Activated T-helper 1 cell treated with Interleukin-2 at 50 U/mL for 16 hours (primary cell): ENCODE measurements around the gene FNTB.
"Not testable (repeated sequence)": the region's sequence is repeated elsewhere in the genome, so short reads cannot be mapped to it uniquely, and the experiment has no call there.

ENCODE experiments used
- DNase-seq: peaks from one replicate; pipeline ENCODE4 v3.0.0-alpha.2; 2020; ENCODE audit warnings: low read depth

The FNTB gene

GRCh38 chr14:65054471-65055085 lies 67.9 kb downstream of the FNTB start:
- no peak for DNase-seq

DNA sequence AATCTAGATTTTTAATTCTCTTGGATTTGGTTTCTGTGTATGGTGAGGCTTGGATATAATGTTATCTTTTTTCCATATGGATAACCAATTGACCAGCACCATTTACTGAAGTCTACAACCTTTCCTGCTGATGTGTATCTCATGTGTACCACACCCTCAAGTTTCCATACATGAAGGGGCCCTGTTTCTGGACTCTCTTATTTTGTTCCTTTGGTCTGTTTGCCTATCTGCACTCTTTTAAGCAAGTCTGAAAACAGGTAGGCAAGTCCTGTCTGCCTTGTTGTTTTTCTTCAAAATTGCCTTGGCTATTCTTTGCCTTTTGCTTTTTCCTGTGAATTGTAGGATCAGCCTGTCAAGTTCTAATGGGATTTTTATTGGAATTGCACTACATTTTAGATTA lies 71.0 kb downstream of the FNTB start:
- DNase-seq, result no peak

- DNase-seq, result no peak
Observed at GRCh38 chr14:65062096-65063075, 75.7 kb downstream of the FNTB start.

DNA sequence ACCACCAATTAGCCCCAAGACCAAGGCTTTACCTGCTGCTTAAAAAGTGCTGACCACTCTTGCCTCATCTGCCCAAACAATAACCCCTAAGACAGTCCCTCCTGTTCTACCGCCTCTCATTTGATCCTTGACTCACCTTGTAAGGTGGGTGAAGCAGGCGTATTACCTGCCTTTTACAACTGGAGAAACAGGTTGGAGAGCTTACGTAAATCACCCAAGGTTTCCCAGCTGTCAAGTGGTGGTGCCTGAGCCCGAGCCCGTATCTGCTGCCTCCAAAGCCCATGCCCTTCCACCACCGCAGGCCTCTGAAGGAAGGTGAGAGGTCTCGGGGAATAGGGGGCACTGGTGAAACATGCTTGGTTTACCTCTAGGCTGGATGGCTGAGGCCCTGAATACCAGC lies 79.0 kb downstream of the FNTB start:
- DNase-seq, result no peak

DNA sequence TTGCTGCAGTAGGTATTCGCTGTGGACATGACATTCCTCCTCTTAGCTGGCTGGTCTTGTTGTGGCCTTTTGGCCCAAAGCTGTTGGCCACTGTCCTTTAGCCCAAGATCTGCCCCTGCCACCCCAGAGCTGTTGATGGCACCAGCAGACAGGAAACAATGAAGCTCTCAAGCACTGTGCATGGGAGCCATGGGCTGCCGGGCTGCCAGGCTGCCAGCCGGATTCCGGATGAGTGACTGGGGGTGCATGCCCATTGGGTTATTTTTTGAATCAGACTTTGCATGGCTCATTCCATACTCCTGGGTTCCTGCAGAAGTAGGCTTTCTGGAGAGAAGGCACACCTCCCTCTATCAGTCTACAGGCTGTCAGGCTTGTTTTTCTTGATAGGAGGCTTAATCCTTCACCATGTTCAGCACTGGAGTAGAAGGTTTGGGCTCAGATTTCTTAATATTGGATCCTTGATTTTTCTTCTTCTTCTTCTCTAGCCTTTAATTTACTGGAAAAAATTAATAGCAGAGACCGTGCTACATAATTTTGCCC lies 83.2 kb downstream of the FNTB start:
- no peak for DNase-seq

- DNase-seq, result no peak
Observed at GRCh38 chr14:65070471-65070976, 83.8 kb downstream of the FNTB start.

- no peak for DNase-seq
Observed at GRCh38 chr14:65071544-65071943, 84.8 kb downstream of the FNTB start.

GRCh38 chr14:65072256-65072655 lies 85.6 kb downstream of the FNTB start:
- no peak for DNase-seq

DNA sequence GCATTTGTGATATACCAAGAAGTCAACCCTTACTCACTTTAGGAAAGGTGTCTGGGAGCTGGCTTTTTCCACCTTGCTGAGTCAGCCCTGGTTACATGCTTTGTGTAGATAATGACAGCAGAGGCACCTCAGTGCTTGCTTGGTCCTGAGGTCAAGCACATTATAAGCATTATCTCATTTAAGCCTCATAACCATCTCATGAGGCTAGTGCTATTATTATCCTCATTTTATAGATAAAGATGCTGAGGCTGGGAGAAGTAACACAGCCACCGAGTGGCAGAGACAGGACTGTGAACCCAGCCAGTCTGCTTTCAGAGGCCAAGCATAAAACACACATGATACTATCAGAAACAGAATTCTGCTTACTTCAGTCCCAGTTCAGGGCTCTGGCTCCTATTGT lies 86.2 kb downstream of the FNTB start:
- DNase-seq, result no peak

DNA sequence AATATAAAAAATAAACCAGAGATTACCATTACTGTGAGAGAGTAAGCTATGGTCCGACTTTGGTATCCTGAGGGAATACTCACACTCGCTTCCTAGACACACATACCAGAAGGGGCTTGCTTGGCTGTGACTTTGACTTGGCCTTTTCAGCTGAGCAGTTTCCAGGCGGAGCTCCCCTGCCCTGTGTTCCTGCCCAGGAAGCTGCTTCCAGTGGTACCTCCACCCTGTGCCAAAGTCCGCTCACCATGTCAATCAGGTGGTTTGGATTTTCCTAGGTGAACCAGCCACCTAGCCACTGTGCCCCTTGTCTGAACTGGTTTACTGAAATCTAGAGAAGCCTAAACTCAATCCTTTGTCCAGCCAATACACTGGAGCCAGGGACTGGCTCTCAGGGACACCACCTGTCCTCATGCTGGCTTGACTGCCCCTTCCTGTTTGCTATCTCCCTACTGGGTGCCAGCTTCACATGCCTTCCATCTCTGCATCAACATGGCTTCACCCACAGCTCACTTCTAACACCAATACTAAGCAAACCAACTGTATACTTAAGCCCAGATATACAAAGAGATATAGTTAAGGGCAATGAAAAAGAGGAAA lies 87.0 kb downstream of the FNTB start:
- DNase-seq, result no peak

DNA sequence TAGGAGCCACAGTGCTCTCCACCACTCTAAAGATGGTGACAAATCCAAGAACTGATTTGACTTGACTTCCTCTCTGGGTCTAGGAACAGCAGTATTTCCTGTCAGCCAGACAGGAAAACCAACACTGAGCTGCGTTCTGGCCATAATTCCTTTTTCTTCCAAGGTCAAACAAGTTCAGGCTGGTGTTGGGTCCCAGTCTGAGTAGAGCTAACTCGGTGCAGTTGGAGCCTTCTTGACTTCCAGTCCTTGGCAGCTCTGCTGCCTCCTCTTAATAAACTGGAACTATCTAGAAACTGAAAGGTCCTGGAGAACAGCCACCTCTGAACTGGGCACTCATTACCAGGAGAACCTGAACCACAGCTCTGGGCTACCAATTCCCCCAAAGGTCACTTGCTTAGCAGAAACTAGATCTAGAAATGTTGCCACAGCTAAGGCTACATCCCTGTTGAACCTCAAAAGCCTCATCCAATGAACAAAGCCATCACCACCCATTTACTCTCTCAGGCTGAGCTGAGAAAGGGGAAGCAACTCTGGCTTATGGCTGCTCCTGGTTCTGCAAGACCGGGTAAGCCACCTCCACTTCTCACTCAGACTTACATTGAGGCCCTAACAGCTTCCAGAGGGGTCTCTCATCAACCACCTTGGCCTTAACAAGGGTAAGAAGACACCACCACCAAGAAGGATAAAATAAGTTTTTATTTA lies 87.9 kb downstream of the FNTB start:
- DNase-seq, result no peak

DNA sequence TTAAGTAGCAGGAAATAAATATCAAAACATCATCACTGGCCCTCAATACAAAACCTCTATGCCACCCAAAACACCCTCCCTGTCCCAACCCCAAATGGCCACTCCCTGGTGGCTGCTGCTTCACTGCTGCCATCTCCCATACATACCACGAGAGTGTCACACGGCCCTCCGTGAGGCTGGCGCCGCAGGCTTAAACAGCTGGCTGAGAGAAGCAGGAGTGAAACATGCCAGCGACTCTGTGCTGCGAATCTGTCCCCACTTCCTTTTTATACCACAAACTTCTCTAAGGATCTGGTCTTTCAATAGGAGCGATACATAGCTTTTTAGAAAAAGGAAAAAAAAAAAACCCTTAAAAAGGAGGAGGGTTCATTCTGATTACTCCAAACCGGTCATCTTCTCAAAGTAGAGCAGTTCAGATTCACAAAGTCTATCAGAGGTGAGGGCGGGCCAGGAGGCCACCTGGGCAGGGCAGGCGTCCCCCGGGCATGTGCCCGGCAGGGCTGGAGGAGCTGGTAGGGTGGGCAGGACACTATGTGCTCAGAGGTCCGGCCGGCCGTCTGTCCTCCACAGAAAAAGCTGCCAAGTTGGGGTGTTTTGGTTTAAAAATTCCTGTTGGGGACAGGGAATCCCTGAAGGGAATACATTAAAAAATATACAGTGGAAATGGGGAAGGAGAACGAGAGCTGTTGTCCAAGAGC lies 89.1 kb downstream of the FNTB start:
- no peak for DNase-seq

GRCh38 chr14:65077318-65077717 lies 90.6 kb downstream of the FNTB start:
- DNase-seq, result no peak

- no peak for DNase-seq
Observed at GRCh38 chr14:65079201-65079600, 92.5 kb downstream of the FNTB start.

DNA sequence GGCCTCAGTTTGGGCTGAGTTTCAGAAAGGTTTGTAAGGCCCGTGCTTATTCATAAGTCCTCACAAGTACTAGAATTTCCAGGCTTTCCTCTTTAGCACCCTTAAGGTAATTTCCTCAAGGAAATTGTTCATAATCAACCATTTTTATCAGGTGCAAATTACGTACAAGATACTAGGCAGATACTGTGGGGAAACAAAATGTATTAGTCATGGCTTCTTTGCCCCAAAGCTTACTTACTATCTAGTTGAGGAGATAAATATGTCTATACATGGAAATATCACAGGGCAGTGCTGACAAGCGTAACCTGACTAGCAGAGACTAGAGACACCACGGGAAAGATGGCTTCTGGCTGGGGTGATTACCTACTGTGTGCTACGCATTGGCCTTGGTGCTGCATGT lies 93.1 kb downstream of the FNTB start:
- no peak for DNase-seq

- DNase-seq, result no peak
Observed at GRCh38 chr14:65080960-65081747, 94.5 kb downstream of the FNTB start.

DNA sequence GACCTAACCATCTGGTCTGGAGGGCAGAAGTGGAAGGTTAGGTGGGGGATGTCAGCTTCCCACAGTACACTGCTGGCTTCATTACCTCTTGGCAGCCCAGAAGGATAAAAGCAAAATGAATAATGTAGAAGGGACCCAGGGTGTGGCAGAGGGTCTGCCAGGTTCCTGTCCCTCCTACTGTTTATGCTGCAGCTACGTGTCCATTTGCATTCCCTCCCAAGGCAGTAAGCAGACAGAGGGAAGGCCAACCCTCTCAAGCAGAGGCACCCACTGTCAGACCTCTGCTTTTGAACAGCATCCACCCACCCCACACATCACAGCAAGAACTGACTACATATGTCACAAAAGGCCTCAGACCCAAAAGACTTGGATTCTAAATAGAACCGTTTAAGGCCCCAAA lies 96.2 kb downstream of the FNTB start:
- no peak for DNase-seq

GRCh38 chr14:65084554-65085505 lies 98.1 kb downstream of the FNTB start:
- DNase-seq, result no peak

DNA sequence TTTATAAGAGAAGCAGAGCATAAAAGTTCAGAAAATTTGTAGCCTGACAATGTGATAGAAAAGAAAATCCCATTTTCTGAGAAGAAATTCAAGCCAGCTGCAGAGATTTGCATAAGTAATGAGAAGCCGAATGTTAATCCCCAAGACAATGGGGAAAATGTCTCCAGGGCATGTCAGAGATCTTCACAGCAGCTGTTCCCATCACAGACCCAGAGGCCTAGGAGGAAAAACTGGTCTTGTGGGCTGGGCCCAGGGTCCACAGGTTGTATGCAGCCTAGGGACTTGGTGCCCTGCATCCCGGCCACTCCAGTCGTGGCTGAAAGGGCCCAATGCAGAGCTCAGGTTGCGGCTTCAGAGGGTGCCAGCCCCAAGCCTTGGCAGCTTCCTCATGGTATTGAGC lies 100.0 kb downstream of the FNTB start:
- DNase-seq, result not testable (repeated sequence)
